Activated naive CD8-positive, alpha-beta T cell treated with anti-CD3 and anti-CD28 coated beads, Interleukin-2, amount 50 U/mL, for 24 hours (primary cell): Measurements from ENCODE around the gene TAF1A.

Experiments
- ATAC-seq: fragments of 150-1000 bp; cut with Tn5 transposase; one replicate; pipeline ENCODE4 v1.10.0; 2021
- DNase-seq: peaks from one replicate; pipeline ENCODE4 v3.0.0; 2021
- H3K27ac Mint-ChIP-seq: one replicate; pipeline ENCODE4 v1.8.0; 2021; ENCODE audit warnings: mild to moderate bottlenecking, mixed read lengths
- H3K27me3 Mint-ChIP-seq: one replicate; pipeline ENCODE4 v1.8.0; 2021; ENCODE audit warnings: mixed read lengths
- H3K36me3 Mint-ChIP-seq: one replicate; pipeline ENCODE4 v1.8.0; 2021; ENCODE audit warnings: low read depth, mixed read lengths
- H3K4me1 Mint-ChIP-seq: one replicate; pipeline ENCODE4 v1.8.0; 2021; ENCODE audit warnings: mixed read lengths
- H3K4me3 Mint-ChIP-seq: one replicate; pipeline ENCODE4 v1.8.0; 2021; ENCODE audit warnings: mild to moderate bottlenecking, moderate library complexity, mixed read lengths
- H3K9me3 Mint-ChIP-seq: one replicate; pipeline ENCODE4 v1.8.0; 2021; ENCODE audit warnings: mixed read lengths

The TAF1A gene

DNA sequence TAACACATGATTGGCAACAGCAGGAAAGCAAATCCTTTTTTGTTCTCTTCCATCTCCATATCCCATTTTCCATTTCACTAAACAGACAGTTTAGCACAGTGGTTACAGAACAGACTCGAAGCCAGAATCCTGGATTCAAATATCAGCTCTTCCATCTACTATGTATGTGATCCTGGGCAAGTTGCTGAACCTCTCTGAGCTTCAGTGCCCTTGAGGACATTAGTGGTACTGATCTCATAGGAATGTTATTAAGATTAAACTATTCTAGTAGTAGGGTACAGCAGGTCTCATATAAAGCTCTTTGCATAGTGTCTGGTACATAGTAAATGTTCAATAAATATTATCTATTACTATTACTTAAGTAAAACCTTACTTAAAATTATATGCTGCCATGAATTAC is 28.1 kb downstream of the TAF1A start:
- no peak overlapping the region for H3K4me3 Mint-ChIP-seq
- ATAC-seq (no peak), DNase-seq (no peak)
- H3K27me3 Mint-ChIP-seq: no peaks in the 10 kb centered on the region
- H3K4me1 Mint-ChIP-seq: peaks cover 1% of the 10 kb centered on the region
- peaks cover 40% of the 10 kb centered on the region for H3K36me3 Mint-ChIP-seq
- H3K27ac Mint-ChIP-seq: no peak overlapping the region
- no peaks in the 10 kb centered on the region for H3K9me3 Mint-ChIP-seq

- H3K4me3 Mint-ChIP-seq: no peak overlapping the region
- no peaks in the 10 kb centered on the region for H3K9me3 Mint-ChIP-seq
- no peaks in the 10 kb centered on the region for H3K4me1 Mint-ChIP-seq
- ATAC-seq (no peak), DNase-seq (no peak)
- H3K27me3 Mint-ChIP-seq: no peaks in the 10 kb centered on the region
- H3K36me3 Mint-ChIP-seq: peaks cover 21% of the 10 kb centered on the region
- no peak overlapping the region for H3K27ac Mint-ChIP-seq
Measured at GRCh38 chr1:222557574-222557973, 32.2 kb downstream of the TAF1A start.

DNA sequence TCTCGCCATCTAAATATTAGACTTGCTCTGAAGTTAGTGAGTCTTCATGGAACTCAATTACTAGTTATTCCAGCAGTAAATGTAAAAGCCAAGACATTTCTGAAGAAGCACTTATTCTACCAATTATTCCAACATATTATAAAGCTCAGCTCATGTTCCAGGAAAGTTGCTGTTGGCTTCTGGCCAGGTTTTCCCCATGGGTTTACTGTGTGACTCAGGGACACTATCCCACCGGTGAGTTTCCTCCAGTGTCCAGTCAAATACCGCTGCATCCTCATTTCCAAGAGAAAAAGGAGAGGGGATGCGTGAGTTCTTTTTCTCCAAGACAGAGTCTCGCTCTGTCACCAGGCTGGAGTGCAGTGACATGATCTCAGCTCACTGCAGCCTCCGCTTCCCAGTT is 32.6 kb downstream of the TAF1A start:
- no peak for ATAC-seq
- Mint-ChIP-seq H3K36me3 (peaks cover 20% of the 10 kb centered on the region), H3K4me1 (no peaks in the 10 kb centered on the region), H3K4me3 (no peak overlapping the region), H3K9me3 (no peaks in the 10 kb centered on the region), H3K27ac (no peak overlapping the region), H3K27me3 (no peaks in the 10 kb centered on the region)
- no peak for DNase-seq

- Mint-ChIP-seq H3K27me3 (no peaks in the 10 kb centered on the region), H3K9me3 (no peaks in the 10 kb centered on the region), H3K36me3 (peaks cover 17% of the 10 kb centered on the region), H3K27ac (no peak overlapping the region), H3K4me1 (peaks cover 2% of the 10 kb centered on the region), H3K4me3 (no peak overlapping the region)
- ATAC-seq: no peak
- no peak for DNase-seq
Measured at GRCh38 chr1:222555992-222556615, 33.6 kb downstream of the TAF1A start.

DNA sequence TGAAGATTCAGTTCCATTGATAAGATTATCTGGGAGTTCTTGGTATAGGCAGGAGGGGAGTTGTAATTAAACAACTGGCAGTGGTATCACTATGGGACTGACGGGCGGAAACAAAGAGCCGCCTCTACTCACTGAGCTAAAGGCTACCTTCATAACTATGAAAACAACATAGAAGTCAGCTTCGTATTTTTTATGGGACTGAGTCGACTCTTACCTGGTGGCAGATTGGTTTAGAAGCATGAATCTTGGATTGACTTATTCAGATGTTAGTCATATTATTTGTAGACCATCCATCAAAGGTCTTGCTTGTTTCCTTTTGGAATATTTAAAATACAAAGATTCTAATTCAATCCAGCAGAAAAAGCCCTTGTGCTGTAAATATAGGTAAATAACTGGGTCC is 35.6 kb downstream of the TAF1A start:
- Mint-ChIP-seq H3K4me3 (no peak overlapping the region), H3K27ac (no peak overlapping the region), H3K4me1 (peaks cover 2% of the 10 kb centered on the region), H3K27me3 (no peaks in the 10 kb centered on the region), H3K9me3 (no peaks in the 10 kb centered on the region), H3K36me3 (peaks cover 11% of the 10 kb centered on the region)
- no peak for ATAC-seq
- no peak for DNase-seq

GRCh38 chr1:222552882-222553281 is 36.9 kb downstream of the TAF1A start:
- H3K36me3 Mint-ChIP-seq: peaks cover 8% of the 10 kb centered on the region
- H3K27me3 Mint-ChIP-seq: no peaks in the 10 kb centered on the region
- peaks cover 2% of the 10 kb centered on the region for H3K4me1 Mint-ChIP-seq
- ATAC-seq (no peak), DNase-seq (no peak)
- H3K9me3 Mint-ChIP-seq: no peaks in the 10 kb centered on the region
- H3K27ac Mint-ChIP-seq: no peak overlapping the region
- H3K4me3 Mint-ChIP-seq: no peak overlapping the region

DNA sequence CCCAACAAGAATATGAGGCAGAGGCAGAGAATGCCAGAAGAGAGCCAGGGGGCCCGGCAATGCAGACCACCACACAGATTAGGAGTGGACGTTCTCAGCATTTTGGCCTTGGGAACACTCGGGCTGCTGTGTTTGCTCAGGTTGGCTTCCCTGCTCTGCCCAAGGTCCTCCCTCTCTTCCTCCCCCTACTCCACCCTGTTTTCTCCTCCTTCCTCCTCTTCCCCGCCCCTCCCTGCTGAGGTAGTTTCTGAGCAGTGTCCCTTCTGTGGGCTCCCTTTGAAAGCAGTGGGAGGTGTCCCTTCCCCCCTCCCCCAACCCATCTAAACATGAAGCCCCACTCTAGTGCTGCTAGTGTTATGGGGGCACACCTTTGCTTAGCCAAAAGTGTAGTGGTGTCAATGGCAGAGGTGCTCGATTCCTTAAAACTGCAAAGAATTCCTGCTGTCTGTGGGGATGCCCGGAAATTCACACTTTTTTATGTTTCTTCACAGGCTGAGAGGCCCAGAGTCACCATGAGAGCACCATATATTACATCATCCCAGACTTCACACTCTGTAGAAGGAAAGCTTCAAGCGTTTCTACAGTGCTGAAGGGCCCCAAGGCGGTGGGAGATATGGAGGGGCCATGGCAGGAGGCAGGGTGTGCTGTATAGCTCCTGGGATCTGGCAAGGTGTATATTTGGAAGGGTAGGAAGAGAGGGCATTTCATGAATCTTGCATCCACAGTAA is 41.6 kb downstream of the TAF1A start, which contains the start of gene HHIPL2:
TSS of gene HHIPL2 (minus strand) at position 161 of the 728 bp plus-strand sequence. CDS start at position 101, 60 bp downstream.
- H3K4me1 Mint-ChIP-seq: peaks cover 2% of the 10 kb centered on the region
- H3K9me3 Mint-ChIP-seq: no peaks in the 10 kb centered on the region
- H3K27me3 Mint-ChIP-seq: peaks cover 11% of the 10 kb centered on the region
- H3K27ac Mint-ChIP-seq: no peak within 1 kb of the TSS
- H3K36me3 Mint-ChIP-seq: no peaks in the 10 kb centered on the region
- no peak within 1 kb of the TSS for H3K4me3 Mint-ChIP-seq
- DNase-seq (no peak), ATAC-seq (no peak)

GRCh38 chr1:222547260-222547614 is 42.5 kb downstream of the TAF1A start:
- Mint-ChIP-seq H3K4me1 (peaks cover 2% of the 10 kb centered on the region), H3K27ac (no peak overlapping the region), H3K36me3 (no peaks in the 10 kb centered on the region), H3K9me3 (no peaks in the 10 kb centered on the region), H3K4me3 (no peak overlapping the region), H3K27me3 (peaks cover 11% of the 10 kb centered on the region)
- no peak for ATAC-seq
- DNase-seq: no peak

- H3K9me3 Mint-ChIP-seq: no peaks in the 10 kb centered on the region
- DNase-seq (no peak), ATAC-seq (no peak)
- H3K4me1 Mint-ChIP-seq: peaks cover 1% of the 10 kb centered on the region
- H3K27me3 Mint-ChIP-seq: peaks cover 11% of the 10 kb centered on the region
- H3K4me3 Mint-ChIP-seq: no peak overlapping the region
- H3K36me3 Mint-ChIP-seq: no peaks in the 10 kb centered on the region
- H3K27ac Mint-ChIP-seq: no peak overlapping the region
Measured at GRCh38 chr1:222546548-222547259, 43.0 kb downstream of the TAF1A start.

DNA sequence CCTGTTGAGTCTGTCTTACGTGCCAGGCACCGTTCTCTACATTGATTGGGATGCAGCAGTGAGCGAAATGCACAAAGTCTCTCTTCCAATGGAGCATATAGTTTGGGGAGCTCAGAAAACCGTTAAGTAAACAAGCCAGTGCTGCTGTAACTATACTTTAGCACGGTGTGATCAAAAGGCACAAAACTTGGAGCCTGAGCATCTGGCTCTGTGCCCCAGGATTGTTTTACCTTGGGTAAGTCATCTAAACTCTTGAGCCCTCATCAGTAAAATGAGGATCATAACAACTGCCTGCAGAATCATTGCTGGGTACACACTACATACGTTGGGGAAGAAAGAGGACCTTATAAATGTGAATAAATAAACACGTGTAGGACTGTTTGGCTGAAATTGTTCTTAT is 43.6 kb downstream of the TAF1A start:
- Mint-ChIP-seq H3K4me3 (no peak overlapping the region), H3K9me3 (no peaks in the 10 kb centered on the region), H3K27me3 (peaks cover 11% of the 10 kb centered on the region)

GRCh38 chr1:222543817-222544216 is 45.9 kb downstream of the TAF1A start:
- DNase-seq (no peak), ATAC-seq (no peak)
- Mint-ChIP-seq H3K4me1 (no peaks in the 10 kb centered on the region), H3K36me3 (no peaks in the 10 kb centered on the region), H3K27ac (no peak overlapping the region), H3K9me3 (no peaks in the 10 kb centered on the region), H3K27me3 (peaks cover 11% of the 10 kb centered on the region), H3K4me3 (no peak overlapping the region)

More for the DNA sequence above, 43.6 kb downstream of the TAF1A start:
- H3K4me1 Mint-ChIP-seq: no peaks in the 10 kb centered on the region
- DNase-seq (no peak), ATAC-seq (no peak)
- no peak overlapping the region for H3K27ac Mint-ChIP-seq
- H3K36me3 Mint-ChIP-seq: no peaks in the 10 kb centered on the region

GRCh38 chr1:222540598-222540995 is 49.1 kb downstream of the TAF1A start:
- no peak for ATAC-seq
- Mint-ChIP-seq H3K27me3 (peaks cover 5% of the 10 kb centered on the region), H3K4me1 (no peaks in the 10 kb centered on the region), H3K9me3 (no peaks in the 10 kb centered on the region), H3K36me3 (no peaks in the 10 kb centered on the region), H3K27ac (no peak overlapping the region), H3K4me3 (no peak overlapping the region)
- DNase-seq: no peak

DNA sequence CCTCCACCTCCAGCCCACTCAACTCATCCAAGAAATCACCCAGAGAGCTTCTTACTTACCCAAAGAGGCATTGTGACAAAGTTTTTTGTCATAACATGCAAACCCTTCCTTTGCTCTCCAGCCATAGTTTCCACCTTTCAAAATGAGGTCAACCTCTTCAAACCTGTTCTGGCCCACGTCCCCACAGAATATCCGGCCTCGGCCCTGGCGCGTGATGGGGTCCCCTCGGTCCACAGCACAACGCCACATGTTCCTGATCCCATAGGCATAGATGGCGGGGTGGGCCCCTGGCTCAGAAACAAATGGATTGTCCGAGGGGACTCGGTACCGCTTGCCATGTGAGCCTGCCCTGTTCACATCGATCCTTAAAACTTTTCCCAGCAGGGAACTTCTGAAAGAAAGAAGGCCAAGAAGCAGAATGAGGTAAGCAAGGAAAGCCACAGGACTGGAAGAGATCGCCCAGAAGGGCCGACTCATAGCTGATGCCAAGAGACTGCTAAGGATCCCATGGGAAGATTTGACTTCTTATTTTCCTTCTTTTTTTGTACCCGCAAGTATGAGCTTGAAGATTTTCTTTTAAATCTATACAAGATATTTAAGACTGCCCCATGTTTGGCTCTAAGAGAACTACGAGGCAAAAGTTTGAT is 49.7 kb downstream of the TAF1A start:
- Mint-ChIP-seq H3K4me1 (no peaks in the 10 kb centered on the region), H3K9me3 (no peaks in the 10 kb centered on the region), H3K27me3 (peaks cover 5% of the 10 kb centered on the region), H3K4me3 (no peak overlapping the region), H3K36me3 (no peaks in the 10 kb centered on the region), H3K27ac (no peak overlapping the region)
- no peak for ATAC-seq
- DNase-seq: no peak

DNA sequence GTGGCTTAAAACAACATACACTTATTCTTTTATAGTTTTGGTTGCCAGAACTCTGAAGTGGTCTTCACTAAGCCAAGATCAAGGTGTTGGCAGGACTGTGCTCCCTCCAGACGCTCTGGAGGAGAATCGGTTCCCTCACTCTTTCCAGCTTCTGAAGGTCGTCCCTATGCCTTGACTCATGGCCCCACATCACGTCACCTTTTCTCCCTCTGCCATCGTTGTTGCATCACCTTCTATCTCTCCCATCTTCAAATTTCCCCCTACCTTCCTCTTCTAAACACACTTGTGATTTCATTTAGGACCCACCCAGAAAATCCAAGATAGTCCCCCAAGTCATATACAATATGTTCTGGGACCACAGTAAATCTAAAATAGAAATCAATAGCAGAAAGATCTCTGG is 54.3 kb downstream of the TAF1A start:
- ATAC-seq (no peak), DNase-seq (no peak)
- no peak overlapping the region for H3K4me3 Mint-ChIP-seq
- H3K4me1 Mint-ChIP-seq: no peaks in the 10 kb centered on the region
- no peaks in the 10 kb centered on the region for H3K36me3 Mint-ChIP-seq
- no peak overlapping the region for H3K27ac Mint-ChIP-seq
- H3K27me3 Mint-ChIP-seq: peaks cover 3% of the 10 kb centered on the region
- H3K9me3 Mint-ChIP-seq: no peaks in the 10 kb centered on the region

DNA sequence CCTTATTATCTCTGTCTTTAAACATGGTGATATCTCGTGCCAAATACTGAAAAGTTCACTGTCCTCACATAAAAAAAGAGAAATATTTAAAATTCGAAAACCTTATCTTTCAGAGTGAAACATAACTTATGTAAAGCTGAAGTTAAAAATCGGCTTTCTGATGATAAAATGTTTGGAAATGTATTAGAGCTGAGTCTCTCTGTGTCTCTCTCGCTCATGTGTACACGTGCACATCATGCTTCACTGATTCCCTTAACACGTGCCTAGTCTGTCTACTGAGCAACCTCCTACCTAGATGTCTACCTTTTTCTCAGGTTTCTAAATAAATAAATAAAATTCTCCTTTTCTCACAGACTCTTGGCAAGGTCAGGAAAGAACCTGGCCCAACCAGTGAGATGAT is 58.9 kb downstream of the TAF1A start:
- no peak overlapping the region for H3K27ac Mint-ChIP-seq
- no peaks in the 10 kb centered on the region for H3K4me1 Mint-ChIP-seq
- no peak overlapping the region for H3K4me3 Mint-ChIP-seq
- H3K9me3 Mint-ChIP-seq: no peaks in the 10 kb centered on the region
- ATAC-seq: no peak
- H3K36me3 Mint-ChIP-seq: no peaks in the 10 kb centered on the region
- no peak for DNase-seq
- H3K27me3 Mint-ChIP-seq: peaks cover 7% of the 10 kb centered on the region
